HepG2 (cell line): Measurements from ENCODE around the gene RAC3. TPM values are rescaled to one million over a fixed set of nuclear protein-coding genes. Genes with fewer than 3 reads are reported as not detected.

ENCODE experiments used
- CHD2 ChIP-seq: IDR thresholded peaks from 2 replicates; pipeline ENCODE4 v1.6.1; 2011; ENCODE audit warnings: low read depth, low read length, improper control_type of control experiment
- HCFC1 ChIP-seq: fragments of 150-350 bp; IDR thresholded peaks from 2 replicates; pipeline ENCODE4 v1.6.1; 2014; ENCODE audit warnings: low read depth, low read length
- IKZF4 ChIP-seq: sonication (generic); formaldehyde crosslinking; IDR thresholded peaks from 2 replicates; pipeline ENCODE4 v1.5.1; 2020; ENCODE audit warnings: borderline replicate concordance, mild to moderate bottlenecking, low read depth, missing genetic modification reagents; ENCODE audit errors: not compliant biosample characterization
- IRF1 ChIP-seq: sonication (generic); formaldehyde crosslinking; IDR thresholded peaks from 2 replicates; pipeline ENCODE4 v1.4.0; 2020; ENCODE audit warnings: low read depth, mild to moderate bottlenecking, missing genetic modification reagents
- IRF2 ChIP-seq: IDR thresholded peaks from 2 replicates; pipeline ENCODE4 v1.6.1; 2018; ENCODE audit warnings: missing genetic modification reagents, missing compliant biosample characterization
- KDM1A ChIP-seq: IDR thresholded peaks from 2 replicates; pipeline ENCODE4 v1.6.1; 2016; ENCODE audit warnings: missing compliant biosample characterization
- NFYC ChIP-seq: IDR thresholded peaks from 2 replicates; pipeline ENCODE4 v1.6.1; 2016; ENCODE audit warnings: missing genetic modification reagents, missing compliant biosample characterization
- POGK ChIP-seq: sonication (generic); formaldehyde crosslinking; conservative IDR thresholded peaks from 2 replicates; pipeline ENCODE4 v1.8.0; 2022; ENCODE audit warnings: mild to moderate bottlenecking, moderate library complexity, missing genetic modification reagents
- REXO4 ChIP-seq: sonication (generic); formaldehyde crosslinking; IDR thresholded peaks from 2 replicates; pipeline ENCODE4 v1.8.0; 2022; ENCODE audit warnings: missing genetic modification reagents, mild to moderate bottlenecking, borderline replicate concordance
- YY1 ChIP-seq: IDR thresholded peaks from 2 replicates; pipeline ENCODE4 v1.6.1; 2011; ENCODE audit warnings: low read length, low read depth, moderate library complexity, mild to moderate bottlenecking; ENCODE audit not compliant: insufficient read depth, insufficient replicate concordance
- ZNF180 ChIP-seq: sonication (generic); formaldehyde crosslinking; IDR thresholded peaks from 2 replicates; pipeline ENCODE4 v1.4.0; 2020; ENCODE audit warnings: low read depth, missing genetic modification reagents, borderline replicate concordance
- ZNF34 ChIP-seq: sonication (generic); formaldehyde crosslinking; IDR thresholded peaks from 2 replicates; pipeline ENCODE4 v1.4.0; 2020; ENCODE audit warnings: mild to moderate bottlenecking, missing genetic modification reagents, borderline replicate concordance
- ZNF704 ChIP-seq: sonication (generic); formaldehyde crosslinking; IDR thresholded peaks from 2 replicates; pipeline ENCODE4 v1.8.1; 2023; ENCODE audit warnings: mild to moderate bottlenecking, inconsistent platforms, moderate library complexity, missing genetic modification reagents, borderline replicate concordance
- ZNF709 ChIP-seq: sonication (generic); formaldehyde crosslinking; IDR thresholded peaks from 2 replicates; pipeline ENCODE4 v1.5.0; 2020; ENCODE audit warnings: mild to moderate bottlenecking, missing genetic modification reagents
- polyA plus RNA-seq, 8 experiments: library from polyadenylated mRNA; depleted of rRNA in 3 of 8; stranded (reverse) in 7 of 8; unstranded in 1 of 8; fragments of >200 nt; fragmentation: Illumina TruSeq in 4 of 8; extraction: Trizol in 4 of 8; gene quantifications; 2 replicates each; pipeline versions ENCODE4 v1.2.1 to v1.2.3, GENCODE V29; 2011 to 2016; ENCODE audit warnings: low read depth in 4 of 8, missing spikeins in 1 of 8, mixed read lengths in 1 of 8; ENCODE audit not compliant: insufficient read depth in 1 of 8
- total RNA-seq, 5 experiments: library from RNA; depleted of rRNA; stranded (reverse); fragments of >200 nt; fragmentation: Illumina TruSeq; extraction: Trizol; gene quantifications; 2 replicates each; pipeline ENCODE4 v1.2.3, GENCODE V29; 2016; ENCODE audit warnings: low read depth in 1 of 5
- TF ChIP-seq, protein P1 (sequence below), 2 experiments: sonication (generic) in 1 of 2; formaldehyde crosslinking in 1 of 2; IDR thresholded peaks; 2 replicates each; pipeline versions ENCODE4 v1.5.1 to v1.6.1; 2011 to 2020; ENCODE audit warnings: borderline replicate concordance in 1 of 2, low read depth in 1 of 2, low read length in 1 of 2, mild to moderate bottlenecking in 1 of 2, missing genetic modification reagents in 1 of 2, moderate library complexity in 1 of 2
- TF ChIP-seq, protein P2 (sequence below): sonication (generic); formaldehyde crosslinking; IDR thresholded peaks from 2 replicates; pipeline ENCODE4 v1.4.0; 2020; ENCODE audit warnings: missing genetic modification reagents
- TF ChIP-seq, protein P3 (sequence below): sonication (generic); formaldehyde crosslinking; IDR thresholded peaks from 2 replicates; pipeline ENCODE4 v1.5.0; 2020; ENCODE audit warnings: mild to moderate bottlenecking, missing genetic modification reagents

The RAC3 gene
- total and polyA plus RNA-seq, 2 of the 13 experiments (the other 11 are each of a cell fraction or from before 2014, with no cell fraction given), result 10.5 to 21.3 TPM

GRCh38 chr17:82022981-82023446 is 8.5 kb upstream of the RAC3 start, which contains the start of gene LRRC45 (continued):
- TF ChIP-seq IKZF4 (CRISPR knock-in tag) (peak; percentile 18), KDM1A (no peak), POGK (0 out of 2 replicates have a peak, but pooled peaks have one; percentile 28), HCFC1 (peak; percentile 92), CHD2 (peak; percentile 77), ZNF180 (CRISPR knock-in tag) (no peak), NFYC (CRISPR knock-in tag) (peak; percentile 93), REXO4 (CRISPR knock-in tag) (no peak), ZNF709 (no peak), YY1 (no peak), IRF2 (peak; percentile 41; the same call in 1 of the 2 replicates), ZNF704 (no peak), ZNF34 (CRISPR knock-in tag) (no peak), IRF1 (CRISPR knock-in tag) (no peak)
- TF ChIP-seq, protein P1, sequence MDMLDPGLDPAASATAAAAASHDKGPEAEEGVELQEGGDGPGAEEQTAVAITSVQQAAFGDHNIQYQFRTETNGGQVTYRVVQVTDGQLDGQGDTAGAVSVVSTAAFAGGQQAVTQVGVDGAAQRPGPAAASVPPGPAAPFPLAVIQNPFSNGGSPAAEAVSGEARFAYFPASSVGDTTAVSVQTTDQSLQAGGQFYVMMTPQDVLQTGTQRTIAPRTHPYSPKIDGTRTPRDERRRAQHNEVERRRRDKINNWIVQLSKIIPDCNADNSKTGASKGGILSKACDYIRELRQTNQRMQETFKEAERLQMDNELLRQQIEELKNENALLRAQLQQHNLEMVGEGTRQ (IDR thresholded peaks at IDR 0.05; ENCODE audit: low read depth, low read length), result no peak
- TF ChIP-seq, protein P1 (CRISPR knock-in tag; IDR thresholded peaks at IDR 0.05; ENCODE audit: borderline replicate concordance), result no peak
- TF ChIP-seq, protein P2, sequence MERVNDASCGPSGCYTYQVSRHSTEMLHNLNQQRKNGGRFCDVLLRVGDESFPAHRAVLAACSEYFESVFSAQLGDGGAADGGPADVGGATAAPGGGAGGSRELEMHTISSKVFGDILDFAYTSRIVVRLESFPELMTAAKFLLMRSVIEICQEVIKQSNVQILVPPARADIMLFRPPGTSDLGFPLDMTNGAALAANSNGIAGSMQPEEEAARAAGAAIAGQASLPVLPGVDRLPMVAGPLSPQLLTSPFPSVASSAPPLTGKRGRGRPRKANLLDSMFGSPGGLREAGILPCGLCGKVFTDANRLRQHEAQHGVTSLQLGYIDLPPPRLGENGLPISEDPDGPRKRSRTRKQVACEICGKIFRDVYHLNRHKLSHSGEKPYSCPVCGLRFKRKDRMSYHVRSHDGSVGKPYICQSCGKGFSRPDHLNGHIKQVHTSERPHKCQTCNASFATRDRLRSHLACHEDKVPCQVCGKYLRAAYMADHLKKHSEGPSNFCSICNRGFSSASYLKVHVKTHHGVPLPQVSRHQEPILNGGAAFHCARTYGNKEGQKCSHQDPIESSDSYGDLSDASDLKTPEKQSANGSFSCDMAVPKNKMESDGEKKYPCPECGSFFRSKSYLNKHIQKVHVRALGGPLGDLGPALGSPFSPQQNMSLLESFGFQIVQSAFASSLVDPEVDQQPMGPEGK (CRISPR knock-in tag), result peak; percentile 36; the same call in 1 of the 2 replicates
- TF ChIP-seq, protein P3, sequence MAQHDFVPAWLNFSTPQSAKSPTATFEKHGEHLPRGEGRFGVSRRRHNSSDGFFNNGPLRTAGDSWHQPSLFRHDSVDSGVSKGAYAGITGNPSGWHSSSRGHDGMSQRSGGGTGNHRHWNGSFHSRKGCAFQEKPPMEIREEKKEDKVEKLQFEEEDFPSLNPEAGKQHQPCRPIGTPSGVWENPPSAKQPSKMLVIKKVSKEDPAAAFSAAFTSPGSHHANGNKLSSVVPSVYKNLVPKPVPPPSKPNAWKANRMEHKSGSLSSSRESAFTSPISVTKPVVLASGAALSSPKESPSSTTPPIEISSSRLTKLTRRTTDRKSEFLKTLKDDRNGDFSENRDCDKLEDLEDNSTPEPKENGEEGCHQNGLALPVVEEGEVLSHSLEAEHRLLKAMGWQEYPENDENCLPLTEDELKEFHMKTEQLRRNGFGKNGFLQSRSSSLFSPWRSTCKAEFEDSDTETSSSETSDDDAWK, result no peak
